BJ (cell line): ENCODE data around the gene WRAP53. TPM values are rescaled to one million over a fixed set of nuclear protein-coding genes. Genes with fewer than 3 reads are reported as not detected.
A peak's percentile ranks its signal among the peaks of the same experiment; 100 is the strongest.

Experiments
- CTCF ChIA-PET: fragments of 350-600 bp; formaldehyde crosslinking; extraction: SDS; loops from one replicate; lab custom pipeline; 2021; ENCODE audit warnings: antibody characterized with exemption, inconsistent platforms; lab: Yijun Ruan, JAX
- POLR2A ChIA-PET: fragments of 300-600 bp; sonication (Branson Sonifier 250); formaldehyde crosslinking; extraction: SDS; loops from one replicate; lab custom pipeline; 2021; ENCODE audit warnings: antibody characterized with exemption; lab: Charles Lee
- DNase-seq: peaks from one replicate; pipeline ENCODE4 v3.0.0-alpha.2; 2011; ENCODE audit warnings: low read depth
- H3K27me3 ChIP-seq: 2 replicates; pipeline ENCODE4 v1.6.0; 2011; ENCODE audit warnings: low read length; ENCODE audit not compliant: control insufficient read depth, insufficient read depth
- H3K36me3 ChIP-seq: 2 replicates; pipeline ENCODE4 v1.5.1; 2011; ENCODE audit warnings: low read length; ENCODE audit not compliant: control insufficient read depth, insufficient read depth
- H3K4me3 ChIP-seq: 2 replicates; pipeline ENCODE4 v1.5.1; 2011; ENCODE audit warnings: low read depth, mild to moderate bottlenecking, control low read depth, low read length
- polyA plus RNA-seq: library from polyadenylated mRNA; depleted of rRNA; stranded (reverse); fragments of >200 nt; gene quantifications from 2 replicates; pipeline ENCODE4 v1.2.3, GENCODE V29; 2011
- TF ChIP-seq, protein P1 (sequence below): IDR thresholded peaks from 2 replicates; pipeline ENCODE4 v1.5.1; 2011; ENCODE audit warnings: low read depth, mild to moderate bottlenecking, control low read depth, inconsistent platforms, low read length, moderate library complexity; ENCODE audit not compliant: insufficient read depth

WRAP53 gene
- polyA plus RNA-seq, 1 experiment, result 7.9 TPM

GRCh38 chr17:7700510-7700909, 12.2 kb downstream of the WRAP53 start:
- POLR2A ChIA-PET, result no interaction called here
- CTCF ChIA-PET, result no interaction called here
- H3K36me3 ChIP-seq, result peaks cover 4% of the 10 kb centered on the region
- TF ChIP-seq, protein P1, sequence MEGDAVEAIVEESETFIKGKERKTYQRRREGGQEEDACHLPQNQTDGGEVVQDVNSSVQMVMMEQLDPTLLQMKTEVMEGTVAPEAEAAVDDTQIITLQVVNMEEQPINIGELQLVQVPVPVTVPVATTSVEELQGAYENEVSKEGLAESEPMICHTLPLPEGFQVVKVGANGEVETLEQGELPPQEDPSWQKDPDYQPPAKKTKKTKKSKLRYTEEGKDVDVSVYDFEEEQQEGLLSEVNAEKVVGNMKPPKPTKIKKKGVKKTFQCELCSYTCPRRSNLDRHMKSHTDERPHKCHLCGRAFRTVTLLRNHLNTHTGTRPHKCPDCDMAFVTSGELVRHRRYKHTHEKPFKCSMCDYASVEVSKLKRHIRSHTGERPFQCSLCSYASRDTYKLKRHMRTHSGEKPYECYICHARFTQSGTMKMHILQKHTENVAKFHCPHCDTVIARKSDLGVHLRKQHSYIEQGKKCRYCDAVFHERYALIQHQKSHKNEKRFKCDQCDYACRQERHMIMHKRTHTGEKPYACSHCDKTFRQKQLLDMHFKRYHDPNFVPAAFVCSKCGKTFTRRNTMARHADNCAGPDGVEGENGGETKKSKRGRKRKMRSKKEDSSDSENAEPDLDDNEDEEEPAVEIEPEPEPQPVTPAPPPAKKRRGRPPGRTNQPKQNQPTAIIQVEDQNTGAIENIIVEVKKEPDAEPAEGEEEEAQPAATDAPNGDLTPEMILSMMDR, result no peak
- DNase-seq, result no peak
- no peak overlapping the region for H3K4me3 ChIP-seq
- peaks cover 5% of the 10 kb centered on the region for H3K27me3 ChIP-seq

DNA sequence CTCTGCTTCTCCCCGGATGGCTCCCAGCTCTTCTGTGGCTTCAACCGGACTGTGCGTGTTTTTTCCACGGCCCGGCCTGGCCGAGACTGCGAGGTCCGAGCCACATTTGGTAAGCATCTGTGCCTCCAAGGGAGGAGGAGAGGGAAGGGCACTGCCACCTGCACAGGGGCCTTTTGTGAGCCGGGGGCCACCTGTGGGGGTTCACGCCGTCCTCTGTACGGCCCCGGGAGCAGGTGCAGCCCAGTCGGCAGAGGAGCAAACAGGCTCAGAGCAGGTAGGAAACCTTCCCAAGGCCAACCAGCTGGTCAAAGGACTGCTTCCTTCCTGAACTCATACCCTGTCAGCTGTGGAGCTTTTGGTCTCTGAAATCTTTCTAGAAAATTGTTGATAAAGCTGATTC, 13.4 kb downstream of the WRAP53 start:
- TF ChIP-seq, protein P1, result no peak
- no peak overlapping the region for H3K4me3 ChIP-seq
- peaks cover 4% of the 10 kb centered on the region for H3K36me3 ChIP-seq
- ChIA-PET POLR2A (no interaction called here), CTCF (interaction anchor here (1.6 kb wide), 1 partner anchor 69 kb away, joined by 4 read pairs; no protein-coding TSS in a partner anchor)
- peaks cover 15% of the 10 kb centered on the region for H3K27me3 ChIP-seq
- no peak for DNase-seq

GRCh38 chr17:7702776-7703175, 14.5 kb downstream of the WRAP53 start:
- no peak for DNase-seq
- no peak overlapping the region for H3K4me3 ChIP-seq
- H3K27me3 ChIP-seq, result peaks cover 16% of the 10 kb centered on the region
- H3K36me3 ChIP-seq, result peaks cover 4% of the 10 kb centered on the region; the same call in 1 of the 2 replicates
- ChIA-PET POLR2A (no interaction called here), CTCF (interaction anchor here (0.9 to 1.6 kb wide), 2 partner anchors 15 to 70 kb away, joined by 3 to 4 read pairs; partner anchors contain the start of gene TP53)
- TF ChIP-seq, protein P1, result no peak

- TF ChIP-seq, protein P1, result no peak
- DNase-seq, result no peak
Measured at GRCh38 chr17:7703584-7704479, 15.6 kb downstream of the WRAP53 start.

DNA sequence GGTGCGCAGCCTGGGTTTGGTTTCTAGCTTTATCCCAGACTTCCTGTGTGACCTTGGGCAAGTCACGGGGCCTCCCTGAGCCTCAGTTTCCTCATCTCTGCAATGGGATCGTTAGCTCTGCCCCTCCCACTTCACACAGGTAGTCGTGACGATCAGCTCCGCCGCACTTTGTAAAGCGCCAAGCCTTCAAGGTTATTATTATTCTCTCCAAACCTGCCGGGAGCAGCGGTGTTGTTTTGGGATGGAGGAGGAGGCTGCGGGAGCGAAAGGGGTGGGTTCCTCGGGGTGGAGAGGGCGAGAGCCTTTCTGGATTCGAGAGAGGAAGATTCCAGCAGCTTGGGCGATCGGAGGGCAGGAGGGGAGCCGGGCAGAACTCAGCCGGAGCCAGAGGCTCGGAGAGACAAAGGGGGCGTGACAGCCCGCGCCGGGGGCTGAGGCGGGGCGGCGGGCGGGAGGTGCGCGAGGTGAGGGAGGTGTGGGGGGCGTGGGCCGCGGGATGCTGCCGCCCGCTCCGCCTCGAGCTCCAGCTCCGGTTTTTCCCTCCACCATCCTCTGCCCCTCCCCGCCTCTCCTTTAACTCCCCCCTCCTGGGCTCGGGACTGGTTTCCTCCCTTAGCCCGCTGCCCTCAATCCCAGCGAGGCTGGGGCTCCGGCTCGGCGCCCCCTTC, 16.5 kb downstream of the WRAP53 start, which contains the start of gene EFNB3:
EFNB3 (plus strand) TSS at position 602 of the 668 bp plus-strand sequence. CDS start 397 bp downstream, outside the sequence.
- peak within 1 kb of the TSS; percentile 52 for H3K4me3 ChIP-seq
- TF ChIP-seq, protein P1, result no peak
- POLR2A ChIA-PET, result no interaction called here
- H3K36me3 ChIP-seq, result peaks cover 4% of the 10 kb centered on the region; the same call in 1 of the 2 replicates
- no peak for DNase-seq
- CTCF ChIA-PET, result interaction anchor here (0.5 to 1.2 kb wide), 4 partner anchors 10 to 119 kb away, joined by 3 to 4 read pairs (median 3); no protein-coding TSS in a partner anchor
- peaks cover 16% of the 10 kb centered on the region for H3K27me3 ChIP-seq

More at GRCh38 chr17:7703584-7704479, 15.6 kb downstream of the WRAP53 start:
- Histone ChIP-seq H3K4me3 (peak overlapping the region; percentile 52), H3K27me3 (peaks cover 16% of the 10 kb centered on the region), H3K36me3 (peaks cover 4% of the 10 kb centered on the region; the same call in 1 of the 2 replicates)
- POLR2A ChIA-PET, result no interaction called here
- CTCF ChIA-PET, result interaction anchor here (0.5 to 0.9 kb wide), 2 partner anchors 16 to 120 kb away, joined by 3 to 4 read pairs; partner anchors contain the start of gene TP53
